GM06990 (cell line): Measurements from ENCODE around the gene AFF3.

Experiments
- DNase-seq: peaks from one replicate; pipeline ENCODE4 v3.0.0-alpha.2; 2011; ENCODE audit not compliant: insufficient read length; ENCODE audit errors: extremely low read depth
- H3K27me3 ChIP-seq: replicated peaks from 2 replicates; pipeline ENCODE4 v1.6.0; 2011; ENCODE audit warnings: low read length; ENCODE audit not compliant: control insufficient read depth, insufficient read depth
- H3K36me3 ChIP-seq: 2 replicates; pipeline ENCODE4 v1.5.1; 2011; ENCODE audit warnings: low read length; ENCODE audit not compliant: control insufficient read depth, insufficient read depth
- H3K4me3 ChIP-seq: replicated peaks from 2 replicates; pipeline ENCODE4 v1.5.1; 2011; ENCODE audit warnings: low read depth, mild to moderate bottlenecking, control low read depth, low read length
- CTCF ChIP-seq: IDR thresholded peaks from 2 replicates; pipeline ENCODE4 v1.5.1; 2011; ENCODE audit warnings: low read length, control low read depth, mild to moderate bottlenecking, inconsistent platforms; ENCODE audit not compliant: insufficient read depth, poor library complexity, severe bottlenecking

The AFF3 gene

GRCh38 chr2:100146657-100146960 is 4.2 kb upstream of the AFF3 start:
- Histone ChIP-seq H3K4me3 (no peak overlapping the region), H3K36me3 (no peaks in the 10 kb centered on the region), H3K27me3 (no peaks in the 10 kb centered on the region; the same call in 1 of the 2 replicates)
- DNase-seq, result no peak
- no peak for TF ChIP-seq CTCF

- Histone ChIP-seq H3K27me3 (no peaks in the 10 kb centered on the region; the same call in 1 of the 2 replicates), H3K4me3 (no peak overlapping the region), H3K36me3 (no peaks in the 10 kb centered on the region)
- no peak for TF ChIP-seq CTCF
- no peak for DNase-seq
Observed at GRCh38 chr2:100145893-100146656, 3.7 kb upstream of the AFF3 start.

GRCh38 chr2:100143286-100143685 is 896 bp upstream of the AFF3 start:
- Histone ChIP-seq H3K27me3 (no peaks in the 10 kb centered on the region; the same call in 1 of the 2 replicates), H3K4me3 (no peak overlapping the region), H3K36me3 (no peaks in the 10 kb centered on the region)
- TF ChIP-seq CTCF, result no peak
- no peak for DNase-seq

- peak overlapping the region; percentile 65 for H3K4me3 ChIP-seq
- H3K36me3 ChIP-seq, result no peaks in the 10 kb centered on the region
- peaks cover 1% of the 10 kb centered on the region for H3K27me3 ChIP-seq
- TF ChIP-seq CTCF, result no peak
- no peak for DNase-seq
Observed at GRCh38 chr2:100141906-100142305, 484 bp downstream of the AFF3 start.

- Histone ChIP-seq H3K36me3 (no peaks in the 10 kb centered on the region), H3K27me3 (peaks cover 1% of the 10 kb centered on the region; the same call in 1 of the 2 replicates), H3K4me3 (no peak overlapping the region)
- no peak for DNase-seq
- no peak for TF ChIP-seq CTCF
Observed at GRCh38 chr2:100140582-100140981, 1.8 kb downstream of the AFF3 start.

GRCh38 chr2:100137866-100138570 is 4.4 kb downstream of the AFF3 start:
- DNase-seq, result no peak
- TF ChIP-seq CTCF, result no peak
- Histone ChIP-seq H3K4me3 (no peak overlapping the region), H3K27me3 (peaks cover 1% of the 10 kb centered on the region; the same call in 1 of the 2 replicates), H3K36me3 (no peaks in the 10 kb centered on the region)
